Measurements from ENCODE around the gene GPR89A.

DNA sequence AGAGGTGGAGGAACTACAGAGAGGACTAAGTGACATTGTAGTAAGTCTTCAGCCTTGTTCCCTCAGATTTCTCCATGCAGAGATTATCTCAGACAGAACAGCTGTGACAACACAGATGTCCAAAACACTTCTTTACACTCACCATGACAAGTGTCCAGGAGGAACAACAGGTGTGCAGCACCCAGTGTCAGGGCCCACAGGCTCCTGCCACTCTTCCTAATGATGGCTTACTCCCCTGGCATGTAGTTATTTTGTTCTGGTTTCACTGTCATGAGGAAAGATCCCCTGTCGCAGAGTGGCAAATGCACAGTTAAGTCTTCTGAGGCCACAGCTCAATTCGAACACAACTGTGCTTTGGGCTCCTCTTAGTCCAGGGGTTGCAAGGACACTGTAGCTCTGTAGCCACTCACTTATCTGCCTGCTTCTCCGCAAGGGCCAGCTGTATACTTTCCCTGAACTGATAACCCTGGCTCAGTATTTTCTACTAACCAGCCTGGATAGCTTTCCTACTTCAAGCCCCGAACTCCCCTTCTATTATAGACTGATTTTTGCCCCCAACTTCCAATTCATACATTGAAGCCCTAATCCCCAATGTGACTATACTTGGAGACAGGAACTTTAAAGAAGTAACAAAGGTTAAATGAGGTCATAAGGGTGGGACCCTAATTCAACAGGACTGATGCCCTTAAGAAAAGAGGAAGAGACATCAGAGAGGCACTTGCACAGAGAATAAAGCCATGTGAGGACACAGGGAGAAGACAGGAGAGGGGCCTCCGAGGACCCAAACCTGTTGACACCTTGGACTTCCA, 88.2 kb downstream of the GPR89A start:
- TF ChIP-seq TAF1 (IDR thresholded peaks at IDR 0.05; ENCODE audit: low read depth, low read length) (no peak), POLR2A (IDR thresholded peaks at IDR 0.05; ENCODE audit: low read depth, low read length) (no peak)

Data from GM12891 (cell line).